WTC11 (cell line): ENCODE measurements around the gene NFIL3. TPM values are rescaled to one million over a fixed set of nuclear protein-coding genes. Genes with fewer than 3 reads are reported as not detected.

Experiments used
- ATAC-seq: fragments of 200-7000 bp; cut with Tn5 transposase; 2 replicates; pipeline ENCODE4 v1.10.0; 2021; ENCODE audit warnings: mild to moderate bottlenecking, moderate library complexity
- CTCF ChIA-PET: fragments of 300-600 bp; sonication (Branson Sonifier 250); formaldehyde crosslinking; loops from one replicate; lab custom pipeline; 2021; ENCODE audit warnings: antibody characterized with exemption; lab: Charles Lee
- POLR2A ChIA-PET: fragments of 350-600 bp; sonication (Branson Sonifier 250); formaldehyde crosslinking; loops from one replicate; lab custom pipeline; 2021; ENCODE audit warnings: antibody characterized with exemption; lab: Charles Lee
- DNase-seq: peaks from one replicate; pipeline ENCODE4 v3.0.0; 2021; ENCODE audit warnings: low spot score
- H3K27ac Mint-ChIP-seq: 2 replicates; pipeline ENCODE4 v1.8.0; 2021; ENCODE audit warnings: mixed read lengths
- H3K27me3 Mint-ChIP-seq: 2 replicates; pipeline ENCODE4 v1.8.0; 2021; ENCODE audit warnings: low read depth, mild to moderate bottlenecking, moderate library complexity, mixed read lengths
- H3K36me3 Mint-ChIP-seq: 2 replicates; pipeline ENCODE4 v1.8.0; 2021; ENCODE audit warnings: mixed read lengths
- H3K4me1 Mint-ChIP-seq: 2 replicates; pipeline ENCODE4 v1.8.0; 2022; ENCODE audit warnings: mixed read lengths
- H3K4me3 Mint-ChIP-seq: 2 replicates; pipeline ENCODE4 v1.8.0; 2021; ENCODE audit warnings: mild to moderate bottlenecking, moderate library complexity, mixed read lengths
- H3K9me3 Mint-ChIP-seq: 2 replicates; pipeline ENCODE4 v1.8.0; 2021; ENCODE audit warnings: mixed read lengths
- ARID4B ChIP-seq: sonication (generic); formaldehyde crosslinking; IDR thresholded peaks from 2 replicates; pipeline ENCODE4 v1.8.0; 2023; ENCODE audit warnings: missing genetic modification reagents, mild to moderate bottlenecking, borderline replicate concordance
- ATF6 ChIP-seq: sonication (generic); formaldehyde crosslinking; IDR thresholded peaks from 2 replicates; pipeline ENCODE4 v1.8.1; 2023; ENCODE audit warnings: mild to moderate bottlenecking, missing genetic modification reagents
- E2F4 ChIP-seq: sonication (generic); formaldehyde crosslinking; IDR thresholded peaks from 2 replicates; pipeline ENCODE4 v1.8.1; 2022; ENCODE audit warnings: low read depth, mild to moderate bottlenecking, moderate library complexity, missing genetic modification reagents, borderline replicate concordance
- ERG ChIP-seq: fragments of 250-450 bp; sonication (Bioruptor Pico); IDR thresholded peaks from 2 replicates; pipeline ENCODE4 v1.8.0; 2021; ENCODE audit warnings: mild to moderate bottlenecking
- ETV6 ChIP-seq: sonication (generic); formaldehyde crosslinking; IDR thresholded peaks from 2 replicates; pipeline ENCODE4 v1.8.1; 2022; ENCODE audit warnings: mild to moderate bottlenecking, missing genetic modification reagents
- FOXJ3 ChIP-seq: sonication (generic); formaldehyde crosslinking; IDR thresholded peaks from 2 replicates; pipeline ENCODE4 v1.9.0; 2021; ENCODE audit warnings: missing genetic modification reagents, mild to moderate bottlenecking, borderline replicate concordance
- FOXP1 ChIP-seq: sonication (generic); formaldehyde crosslinking; IDR thresholded peaks from 2 replicates; pipeline ENCODE4 v1.8.0; 2022; ENCODE audit warnings: missing genetic modification reagents, mild to moderate bottlenecking, moderate library complexity, borderline replicate concordance
- HMGXB4 ChIP-seq: sonication (generic); formaldehyde crosslinking; IDR thresholded peaks from 2 replicates; pipeline ENCODE4 v1.8.1; 2023; ENCODE audit warnings: mild to moderate bottlenecking, moderate library complexity, missing genetic modification reagents
- JAZF1 ChIP-seq: fragments of 250-450 bp; sonication (Bioruptor Pico); IDR thresholded peaks from 2 replicates; pipeline ENCODE4 v1.9.0; 2021; ENCODE audit warnings: moderate library complexity, mild to moderate bottlenecking, inconsistent platforms
- MAX ChIP-seq: sonication (generic); formaldehyde crosslinking; IDR thresholded peaks from 2 replicates; pipeline ENCODE4 v1.8.0; 2022; ENCODE audit warnings: mild to moderate bottlenecking, missing genetic modification reagents
- MLX ChIP-seq: sonication (generic); formaldehyde crosslinking; IDR thresholded peaks from 2 replicates; pipeline ENCODE4 v1.8.1; 2023; ENCODE audit warnings: mild to moderate bottlenecking, missing genetic modification reagents, moderate library complexity
- MXD4 ChIP-seq: fragments of 250-450 bp; sonication (Bioruptor Pico); IDR thresholded peaks from 2 replicates; pipeline ENCODE4 v1.8.0; 2021; ENCODE audit warnings: mild to moderate bottlenecking, moderate library complexity, borderline replicate concordance
- NR1H2 ChIP-seq: sonication (generic); formaldehyde crosslinking; IDR thresholded peaks from 2 replicates; pipeline ENCODE4 v1.9.0; 2021; ENCODE audit warnings: mild to moderate bottlenecking, moderate library complexity, missing genetic modification reagents
- NR2C2 ChIP-seq: sonication (generic); formaldehyde crosslinking; IDR thresholded peaks from 2 replicates; pipeline ENCODE4 v1.8.0; 2022; ENCODE audit warnings: mild to moderate bottlenecking, missing genetic modification reagents
- RELA ChIP-seq: sonication (generic); formaldehyde crosslinking; IDR thresholded peaks from 2 replicates; pipeline ENCODE4 v1.8.1; 2022; ENCODE audit warnings: missing genetic modification reagents, mild to moderate bottlenecking, borderline replicate concordance
- SP1 ChIP-seq: sonication (generic); formaldehyde crosslinking; conservative IDR thresholded peaks from 2 replicates; pipeline ENCODE4 v1.8.1; 2022; ENCODE audit warnings: missing genetic modification reagents
- TP53 ChIP-seq: sonication (generic); formaldehyde crosslinking; IDR thresholded peaks from 2 replicates; pipeline ENCODE4 v1.8.1; 2023; ENCODE audit warnings: mild to moderate bottlenecking, missing genetic modification reagents
- ZNF138 ChIP-seq: sonication (generic); formaldehyde crosslinking; conservative IDR thresholded peaks from 2 replicates; pipeline ENCODE4 v1.8.1; 2022; ENCODE audit warnings: mild to moderate bottlenecking, moderate library complexity, missing genetic modification reagents
- ZNF263 ChIP-seq: sonication (generic); formaldehyde crosslinking; IDR thresholded peaks from 2 replicates; pipeline ENCODE4 v1.8.1; 2022; ENCODE audit warnings: low read depth, mild to moderate bottlenecking, moderate library complexity, missing genetic modification reagents
- ZNF416 ChIP-seq: fragments of 250-450 bp; sonication (Bioruptor Pico); IDR thresholded peaks from 2 replicates; pipeline ENCODE4 v1.9.0; 2021; ENCODE audit warnings: mild to moderate bottlenecking, inconsistent platforms
- ZNF423 ChIP-seq: fragments of 250-450 bp; sonication (Bioruptor Pico); IDR thresholded peaks from 2 replicates; pipeline ENCODE4 v2.1.2; 2022; ENCODE audit warnings: mild to moderate bottlenecking, moderate library complexity
- ZSCAN18 ChIP-seq: fragments of 250-450 bp; sonication (Bioruptor Pico); IDR thresholded peaks from 2 replicates; pipeline ENCODE4 v2.1.2; 2022; ENCODE audit warnings: mild to moderate bottlenecking, moderate library complexity
- total RNA-seq: library from RNA; stranded (reverse); gene quantifications from 3 replicates; pipeline ENCODE4 v1.2.3, GENCODE V29; 2021

NFIL3 gene
- total RNA-seq, 1 experiment from 2014 or later, result 11.8 TPM

GRCh38 chr9:91361291-91362050 is 62.2 kb downstream of the NFIL3 start, which contains the start of gene AUH:
AUH (minus strand) TSS chr9:91361918; CDS start chr9:91361889, 29 bp downstream.
- CTCF ChIA-PET, result interaction anchor here (1.0 to 1.3 kb wide), 5 partner anchors 15 to 446 kb away, joined by 3 to 8 read pairs (median 6); no protein-coding TSS in a partner anchor
- peaks cover 13% of the 10 kb centered on the region for H3K36me3 Mint-ChIP-seq
- H3K27ac Mint-ChIP-seq, result peak within 1 kb of the TSS; percentile 98
- peak; percentile 88 for ATAC-seq
- POLR2A ChIA-PET, result interaction anchor here (1.3 kb wide), 2 partner anchors 15 to 63 kb away, joined by 4 to 9 read pairs; partner anchors contain the start of gene NFIL3
- peaks cover 6% of the 10 kb centered on the region; the same call in 1 of the 2 replicates for H3K9me3 Mint-ChIP-seq
- peak; percentile 87 for DNase-seq
- peak within 1 kb of the TSS; percentile 96 for H3K4me3 Mint-ChIP-seq
- no peaks in the 10 kb centered on the region for H3K27me3 Mint-ChIP-seq
- peaks cover 35% of the 10 kb centered on the region for H3K4me1 Mint-ChIP-seq
- no peak for TF ChIP-seq ARID4B (CRISPR knock-in tag)
- no peak for TF ChIP-seq ZNF423
- TF ChIP-seq TP53 (CRISPR knock-in tag), result no peak
- no peak for TF ChIP-seq ERG (CRISPR knock-in tag)
- TF ChIP-seq FOXP1, result peak; percentile 80; the same call in 1 of the 2 replicates
- no peak for TF ChIP-seq MLX (CRISPR knock-in tag)
- peak; percentile 22; the same call in 1 of the 2 replicates for TF ChIP-seq MAX (CRISPR knock-in tag)
- no peak for TF ChIP-seq FOXJ3
- no peak for TF ChIP-seq RELA (CRISPR knock-in tag)
- TF ChIP-seq JAZF1, result no peak
- TF ChIP-seq MXD4, result no peak
- peak; percentile 71 for TF ChIP-seq ETV6 (CRISPR knock-in tag)
- TF ChIP-seq ZSCAN18, result no peak
- peak; percentile 75 for TF ChIP-seq SP1
- TF ChIP-seq NR1H2 (CRISPR knock-in tag), result no peak
- no peak for TF ChIP-seq ATF6 (CRISPR knock-in tag)
- no peak for TF ChIP-seq ZNF138 (CRISPR knock-in tag)
- TF ChIP-seq ZNF263 (CRISPR knock-in tag), result no peak
- no peak for TF ChIP-seq NR2C2 (CRISPR knock-in tag)
- TF ChIP-seq ZNF416, result 0 out of 2 replicates have a peak, but pooled peaks have one; percentile 32
- no peak for TF ChIP-seq HMGXB4
- peak; percentile 34; the same call in 1 of the 2 replicates for TF ChIP-seq E2F4 (CRISPR knock-in tag)
